K562 (cell line): Measurements from ENCODE around the gene RPL7A. TPM values are rescaled to one million over a fixed set of nuclear protein-coding genes. Genes with fewer than 3 reads are reported as not detected.

Experiments
- ATAC-seq: fragments of 200-7000 bp; cut with Tn5 transposase; 3 replicates; pipeline ENCODE4 v1.9.1; 2020; ENCODE audit warnings: moderate library complexity
- BruUV-seq: library from RNA; stranded (reverse); fragments of 400-500 nt; replicated peaks from 2 replicates; lab custom pipeline; 2021; lab: Mats Ljungman, UMichigan
- CTCF ChIA-PET: fragments of 300-600 bp; formaldehyde crosslinking; extraction: SDS; loops from one replicate; lab custom pipeline; 2021; ENCODE audit warnings: low intra/inter-chr PET ratio; lab: Yijun Ruan, JAX
- POLR2A ChIA-PET: fragments of 300-600, 350-650 bp; sonication (Branson Sonifier 250); formaldehyde crosslinking; extraction: SDS; loops from one replicate; lab custom pipeline; 2021; ENCODE audit warnings: antibody characterized with exemption, inconsistent platforms; lab: Yijun Ruan, JAX
- DNase-seq, 4 experiments: peaks; one replicate each; pipeline versions ENCODE4 v3.0.0 to v3.0.0-alpha.2; 2011 to 2018; ENCODE audit warnings: low spot score in 3 of 4, mixed read lengths in 3 of 4; ENCODE audit errors: extremely low read depth in 1 of 4
- FAIRE-seq: peaks from 2 replicates; lab custom pipeline; 2011; peaks lifted over from hg19 to GRCh38; lab: Jason Lieb, UNC
- H2AFZ ChIP-seq: 2 replicates; pipeline ENCODE4 v1.6.0; 2011; ENCODE audit warnings: low read depth, low read length, control low read depth, inconsistent platforms
- H3K27ac ChIP-seq: fragments of 200-600 bp; 3 replicates; pipeline ENCODE4 v1.8.0; 2011; ENCODE audit warnings: low read depth, mild to moderate bottlenecking, control low read depth, inconsistent platforms, low read length, moderate library complexity, mixed read lengths; ENCODE audit errors: extremely low read depth
- H3K27me3 ChIP-seq, 2 experiments: fragments of 300-600 bp in 1 of 2; 2 replicates in 1 of 2; 3 replicates in 1 of 2; pipeline versions ENCODE4 v1.6.0 to v1.8.0; 2011; ENCODE audit warnings: inconsistent platforms in 2 of 2, low read length in 2 of 2, mild to moderate bottlenecking in 1 of 2, mixed read lengths in 1 of 2, moderate library complexity in 1 of 2; ENCODE audit not compliant: control insufficient read depth in 2 of 2, insufficient read depth in 2 of 2
- H3K36me3 ChIP-seq: fragments of 300-600 bp; 3 replicates; pipeline ENCODE4 v1.8.0; 2011; ENCODE audit warnings: mild to moderate bottlenecking, low read length, inconsistent platforms; ENCODE audit not compliant: control insufficient read depth, insufficient read depth
- H3K4me1 ChIP-seq, 2 experiments: fragments of 200-600 bp in 1 of 2; replicated peaks in 1 of 2; 2 replicates in 1 of 2; 3 replicates in 1 of 2; pipeline versions ENCODE4 v1.5.1 to v1.8.0; 2011; ENCODE audit warnings: inconsistent platforms in 2 of 2, low read length in 2 of 2, mild to moderate bottlenecking in 1 of 2, mixed read lengths in 1 of 2, moderate library complexity in 1 of 2; ENCODE audit not compliant: control insufficient read depth in 2 of 2, insufficient read depth in 2 of 2
- H3K4me2 ChIP-seq: 2 replicates; pipeline ENCODE4 v1.6.1; 2011; ENCODE audit warnings: low read length, control low read depth, inconsistent platforms, mixed read lengths; ENCODE audit not compliant: insufficient read depth
- H3K4me3 ChIP-seq: fragments of 200-600 bp; sonication (generic), shearing (Covaris generic); 2 replicates; pipeline ENCODE4 v1.5.1; 2016; ENCODE audit warnings: control low read depth, inconsistent platforms
- H3K79me2 ChIP-seq: fragments of 200-600 bp; 3 replicates; pipeline ENCODE4 v1.8.0; 2011; ENCODE audit warnings: low read length, inconsistent platforms; ENCODE audit not compliant: control insufficient read depth, insufficient read depth
- H3K9ac ChIP-seq, 2 experiments: 2 replicates each; pipeline versions ENCODE4 v1.6.0 to v1.6.1; 2011; ENCODE audit warnings: low read depth in 2 of 2, low read length in 2 of 2, control low read depth in 1 of 2, inconsistent platforms in 1 of 2, mild to moderate bottlenecking in 1 of 2, mixed read lengths in 1 of 2; ENCODE audit not compliant: insufficient read depth in 1 of 2
- H3K9me1 ChIP-seq: one replicate; pipeline ENCODE4 v1.6.0; 2011; ENCODE audit warnings: inconsistent platforms, mild to moderate bottlenecking, low read length, moderate library complexity; ENCODE audit not compliant: control insufficient read depth, insufficient read depth
- H3K9me3 ChIP-seq: replicated peaks from 2 replicates; pipeline ENCODE4 v1.5.1; 2011; ENCODE audit warnings: low read depth, low read length, inconsistent platforms; ENCODE audit not compliant: control insufficient read depth, insufficient read depth
- H4K20me1 ChIP-seq: replicated peaks from 2 replicates; pipeline ENCODE4 v1.6.1; 2011; ENCODE audit warnings: low read length, inconsistent platforms, mixed read lengths; ENCODE audit not compliant: control insufficient read depth, insufficient read depth
- ASH1L ChIP-seq: fragments of 450-650 bp; IDR thresholded peaks from 2 replicates; pipeline ENCODE4 v1.6.1; 2018; ENCODE audit warnings: borderline replicate concordance, mild to moderate bottlenecking, low read depth; ENCODE audit not compliant: partially characterized antibody
- ATF7 ChIP-seq: fragments of 450-650 bp; IDR thresholded peaks from 2 replicates; pipeline ENCODE4 v1.7.1; 2014; ENCODE audit warnings: mild to moderate bottlenecking, moderate library complexity
- CEBPG ChIP-seq, 3 experiments: fragments of 200-800 bp in 1 of 3; sonication (Bioruptor generic) in 1 of 3; sonication (generic) in 1 of 3; formaldehyde crosslinking in 1 of 3; IDR thresholded peaks in 2 of 3; conservative IDR thresholded peaks in 1 of 3; 2 replicates each; pipeline versions ENCODE4 v1.6.1 to v1.8.0; 2016 to 2022; ENCODE audit warnings: missing compliant biosample characterization in 2 of 3, missing genetic modification characterization in 2 of 3, mild to moderate bottlenecking in 1 of 3, missing genetic modification reagents in 1 of 3
- DDX20 ChIP-seq: fragments of 450-650 bp; IDR thresholded peaks from 2 replicates; pipeline ENCODE4 v1.6.1; 2016; ENCODE audit warnings: missing genetic modification characterization, low read depth, mild to moderate bottlenecking, missing compliant biosample characterization, moderate library complexity
- ERF ChIP-seq: fragments of 450-650 bp; formaldehyde crosslinking; IDR thresholded peaks from 2 replicates; pipeline ENCODE4 v1.4.0; 2020; ENCODE audit warnings: mild to moderate bottlenecking, mixed read lengths
- FOSL1 ChIP-seq: fragments of 200-800 bp; sonication (Bioruptor generic); conservative IDR thresholded peaks from 2 replicates; pipeline ENCODE4 v1.6.1; 2016; ENCODE audit warnings: missing genetic modification characterization, missing compliant biosample characterization
- GATA2 ChIP-seq: sonication (generic); formaldehyde crosslinking; IDR thresholded peaks from 2 replicates; pipeline ENCODE4 v1.4.0; 2020; ENCODE audit warnings: mild to moderate bottlenecking, missing genetic modification reagents
- KAT8 ChIP-seq: fragments of 450-650 bp; IDR thresholded peaks from 2 replicates; pipeline ENCODE4 v1.6.1; 2016; ENCODE audit warnings: low read depth, mild to moderate bottlenecking
- KHSRP ChIP-seq: fragments of 450-650 bp; IDR thresholded peaks from 2 replicates; pipeline ENCODE4 v1.6.1; 2017
- KLF6 ChIP-seq: fragments of 250-450 bp; sonication (Bioruptor Pico); IDR thresholded peaks from 2 replicates; pipeline ENCODE4 v1.4.0; 2020; ENCODE audit warnings: mild to moderate bottlenecking, moderate library complexity, borderline replicate concordance
- LARP7 ChIP-seq: fragments of 450-650 bp; IDR thresholded peaks from 2 replicates; pipeline ENCODE4 v1.6.1; 2016
- MYNN ChIP-seq, 2 experiments: sonication (generic); formaldehyde crosslinking in 1 of 2; IDR thresholded peaks; 2 replicates each; pipeline versions ENCODE4 v1.5.0 to v1.6.1; 2016 to 2020; ENCODE audit warnings: antibody characterized with exemption in 1 of 2, missing genetic modification reagents in 1 of 2
- NCOA4 ChIP-seq: fragments of 450-650 bp; IDR thresholded peaks from 2 replicates; pipeline ENCODE4 v1.6.1; 2018; ENCODE audit warnings: mild to moderate bottlenecking; ENCODE audit not compliant: partially characterized antibody
- RBFOX2 ChIP-seq: fragments of 200-400 bp; formaldehyde crosslinking; IDR thresholded peaks from 2 replicates; pipeline ENCODE4 v1.6.1; 2017; ENCODE audit warnings: low read depth, mild to moderate bottlenecking, low read length, moderate library complexity
- SETDB1 ChIP-seq: IDR thresholded peaks from one replicate; pipeline ENCODE4 v1.6.1; 2012; ENCODE audit warnings: low read length, control low read depth, inconsistent platforms
- SMAD1 ChIP-seq: fragments of 150-350 bp; IDR thresholded peaks from 2 replicates; pipeline ENCODE4 v1.6.1; 2014; ENCODE audit warnings: low read length, low read depth; ENCODE audit not compliant: partially characterized antibody
- TAF1 ChIP-seq: IDR thresholded peaks from 2 replicates; pipeline ENCODE4 v1.6.1; 2011; ENCODE audit warnings: mild to moderate bottlenecking, low read length, moderate library complexity; ENCODE audit not compliant: insufficient read depth, control insufficient read depth, severe bottlenecking; ENCODE audit errors: extremely low read depth
- TFAP4 ChIP-seq: sonication (generic); formaldehyde crosslinking; IDR thresholded peaks from 2 replicates; pipeline ENCODE4 v1.8.0; 2022; ENCODE audit warnings: missing genetic modification reagents, mild to moderate bottlenecking, moderate library complexity, borderline replicate concordance
- TGIF2 ChIP-seq: sonication (generic); formaldehyde crosslinking; IDR thresholded peaks from 2 replicates; pipeline ENCODE4 v1.8.1; 2022; ENCODE audit warnings: mild to moderate bottlenecking, missing genetic modification reagents, moderate library complexity
- ZBTB1 ChIP-seq: sonication (generic); formaldehyde crosslinking; IDR thresholded peaks from 2 replicates; pipeline ENCODE4 v1.8.1; 2023; ENCODE audit warnings: missing genetic modification reagents, low read depth, mild to moderate bottlenecking, borderline replicate concordance
- ZNF232 ChIP-seq: sonication (generic); formaldehyde crosslinking; IDR thresholded peaks from 2 replicates; pipeline ENCODE4 v1.8.0; 2022; ENCODE audit warnings: mild to moderate bottlenecking, missing genetic modification reagents
- ZNF316 ChIP-seq: fragments of 450-650 bp; IDR thresholded peaks from 2 replicates; pipeline ENCODE4 v1.6.1; 2016
- ZNF586 ChIP-seq: fragments of 450-650 bp; formaldehyde crosslinking; conservative IDR thresholded peaks from 2 replicates; pipeline ENCODE4 v1.4.0; 2020; ENCODE audit warnings: mild to moderate bottlenecking, moderate library complexity
- ZNF75A ChIP-seq: fragments of 450-650 bp; formaldehyde crosslinking; IDR thresholded peaks from 2 replicates; pipeline ENCODE4 v1.4.0; 2020; ENCODE audit warnings: mild to moderate bottlenecking
- ZSCAN32 ChIP-seq: fragments of 450-650 bp; formaldehyde crosslinking; IDR thresholded peaks from 2 replicates; pipeline ENCODE4 v1.4.0; 2020; ENCODE audit warnings: mild to moderate bottlenecking, moderate library complexity
- WGBS: fragments of 100-300 bp; shearing (Covaris generic); methylation state at CpG from one replicate; pipeline ENCODE4 v1.1.6; 2016; ENCODE audit warnings: low coverage, mixed read lengths; ENCODE audit not compliant: insufficient coverage; ENCODE audit errors: missing lambda C conversion rate; 5-methylcytosine and 5-hydroxymethylcytosine counted together
- in situ Hi-C: fragments of 300-500 bp; cut with MboI; formaldehyde crosslinking; loops from 4 replicates; pipeline ENCODE4 v1.15.0; 2018; ENCODE audit warnings: inconsistent platforms, mixed read lengths
- intact Hi-C: fragments of 100-400 bp; cut with micrococcal nuclease; formaldehyde crosslinking; loops from 2 replicates; pipeline ENCODE4 v1.14.2; 2022
- polyA plus RNA-seq, 8 experiments: library from polyadenylated mRNA; depleted of rRNA in 4 of 8; stranded (reverse) in 5 of 8; unstranded in 3 of 8; fragments of >200 nt; fragmentation: Nextera tagmentation in 2 of 8; fragmentation: Illumina TruSeq in 1 of 8; extraction: Ambion mirVana in 2 of 8; extraction: Trizol in 1 of 8; gene quantifications; 2 replicates each; pipeline versions ENCODE4 v1.2.1 to v1.2.3, GENCODE V29; 2011 to 2014; ENCODE audit warnings: inconsistent platforms in 1 of 8, missing spikeins in 1 of 8
- total RNA-seq, 7 experiments: library from RNA; depleted of rRNA in 6 of 7; stranded (reverse); fragments of >200 nt in 6 of 7; fragmentation: Illumina TruSeq in 2 of 7; extraction: Trizol in 2 of 7; gene quantifications; 2 replicates each; pipeline versions ENCODE4 v1.2.1 to v1.2.3, GENCODE V29; 2011 to 2021; ENCODE audit warnings: low replicate concordance in 1 of 7

RPL7A gene
- total and polyA plus RNA-seq, 9 of the 15 experiments (the other 6 are each of a cell fraction or from before 2014, with no cell fraction given): 1,935 to 3,760 (median 2,652) TPM

DNA sequence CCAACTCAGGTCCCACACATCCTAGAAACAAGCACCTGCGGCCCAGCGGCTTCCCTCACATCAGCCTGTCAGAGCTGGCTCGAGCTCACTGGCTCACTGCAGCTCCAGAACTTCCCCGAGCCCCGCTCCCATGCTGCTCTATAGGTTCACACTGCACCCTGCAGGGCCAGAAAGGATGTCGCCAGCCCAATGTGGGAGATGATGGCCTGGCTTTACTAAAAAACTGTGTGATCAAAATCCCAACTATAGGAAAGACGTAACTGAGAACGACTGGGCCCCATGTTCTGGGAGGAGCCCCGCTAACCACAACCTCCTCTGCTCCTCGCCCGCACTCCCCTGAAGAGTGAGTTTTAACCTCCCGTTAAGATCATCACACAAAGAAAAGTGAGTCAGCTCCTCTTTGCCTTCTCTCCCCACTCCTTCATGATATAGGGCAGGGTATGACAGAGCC lies 23.3 kb downstream of the RPL7A start:
- H3K27me3 ChIP-seq: no peaks in the 10 kb centered on the region
- H3K79me2 ChIP-seq: peaks cover 97% of the 10 kb centered on the region
- POLR2A ChIA-PET: interaction anchor here (0.6 to 8.5 kb wide), 7 partner anchors 7 to 115 kb away, joined by 3 to 109 read pairs (median 9); partner anchors contain the start of genes MED22, RPL7A, SURF1 and SURF2
- peaks cover 33 to 40% of the 10 kb centered on the region in 2 experiments; a peak in 4 of 5 replicates for H3K4me1 ChIP-seq
- intact Hi-C loops: no loop called here
- ATAC-seq (no peak), FAIRE-seq (no peak), DNase-seq (peak in 2 of 4 experiments; percentile 45 to 54)
- H3K4me3 ChIP-seq: no peak overlapping the region
- no peaks in the 10 kb centered on the region for H3K9me3 ChIP-seq
- H3K36me3 ChIP-seq: peaks cover 78% of the 10 kb centered on the region
- in situ Hi-C loops: no loop called here
- H3K9me1 ChIP-seq: peaks cover 34% of the 10 kb centered on the region
- WGBS: 50% methylated on average over 12 of the region's 12 CpGs
- H3K4me2 ChIP-seq: peak overlapping the region; percentile 45; the same call in 1 of the 2 replicates
- CTCF ChIA-PET: no interaction called here
- H2AFZ ChIP-seq: no peak overlapping the region
- BruUV-seq: no TSS peak
- peaks cover 72% of the 10 kb centered on the region for H4K20me1 ChIP-seq
- peak overlapping the region; percentile 59; the same call in 2 of the 3 replicates for H3K27ac ChIP-seq
- peak overlapping the region; percentile 7 to 81; a peak in 3 of 4 replicates for H3K9ac ChIP-seq
- TF ChIP-seq ZNF316 (no peak), GATA2 (CRISPR knock-in tag) (no peak), ATF7 (no peak), KHSRP (no peak), ZBTB1 (CRISPR knock-in tag) (0 out of 2 replicates have a peak, but pooled peaks have one; percentile 39), FOSL1 (tag) (peak; percentile 41; the same call in 1 of the 2 replicates), ZNF75A (no peak), KLF6 (CRISPR knock-in tag) (no peak), ZNF586 (CRISPR knock-in tag) (no peak), ASH1L (no peak), MYNN (IDR thresholded peaks at IDR 0.05) (no peak), MYNN (CRISPR knock-in tag; IDR thresholded peaks at IDR 0.05) (no peak), CEBPG (CRISPR knock-in tag; IDR thresholded peaks at IDR 0.05) (no peak), CEBPG (tag; conservative IDR thresholded peaks at IDR 0.05 in 1 of 2, IDR thresholded peaks at IDR 0.05 in 1 of 2) (no peak), ZSCAN32 (CRISPR knock-in tag) (no peak), NCOA4 (no peak), RBFOX2 (peak; percentile 54; the same call in 1 of the 2 replicates), SMAD1 (no peak), TFAP4 (CRISPR knock-in tag) (no peak), ERF (CRISPR knock-in tag) (0 out of 2 replicates have a peak, but pooled peaks have one; percentile 42), LARP7 (no peak), SETDB1 (no peak), DDX20 (tag) (no peak), ZNF232 (CRISPR knock-in tag) (no peak), TAF1 (peak; percentile 27), KAT8 (no peak), TGIF2 (CRISPR knock-in tag) (no peak)
